GM12878 (cell line): ENCODE data around the gene ATP6V1G1. TPM values are rescaled to one million over a fixed set of nuclear protein-coding genes. Genes with fewer than 3 reads are reported as not detected.

Source experiments
- ATAC-seq: fragments of 200-7000 bp; cut with Tn5 transposase; 3 replicates; pipeline ENCODE4 v1.9.1; 2020; ENCODE audit warnings: mild to moderate bottlenecking, moderate library complexity
- BruUV-seq: library from RNA; stranded (reverse); fragments of 400-500 nt; replicated peaks from 2 replicates; lab custom pipeline; 2021; lab: Mats Ljungman, UMichigan
- CTCF ChIA-PET: fragments of 300-600 bp; sonication (Branson Sonifier 250); formaldehyde crosslinking; extraction: SDS; loops from one replicate; lab custom pipeline; 2021; ENCODE audit warnings: inconsistent platforms; lab: Yijun Ruan, JAX
- POLR2A ChIA-PET: fragments of 350-600 bp; formaldehyde crosslinking; extraction: SDS; loops from one replicate; lab custom pipeline; 2021; ENCODE audit warnings: inconsistent platforms; lab: Charles Lee
- RAD21 ChIA-PET: fragments of 300-600 bp; sonication (Branson Sonifier 250); formaldehyde crosslinking; loops from one replicate; lab custom pipeline; 2023; ENCODE audit warnings: antibody characterized with exemption; ENCODE audit not compliant: unreplicated experiment; lab: Charles Lee
- SMC1A ChIA-PET: fragments of 300-600 bp; sonication (Branson Sonifier 250); formaldehyde crosslinking; loops from one replicate; lab custom pipeline; 2023; ENCODE audit not compliant: unreplicated experiment, uncharacterized antibody; lab: Charles Lee
- DNase-seq: peaks from one replicate; pipeline ENCODE4 v3.0.0-alpha.2; 2011; ENCODE audit warnings: low read depth, low spot score
- FAIRE-seq: peaks from 3 replicates; lab custom pipeline; 2011; peaks lifted over from hg19 to GRCh38; lab: Jason Lieb, UNC
- H2AFZ ChIP-seq: 2 replicates; pipeline ENCODE4 v1.6.0; 2011; ENCODE audit warnings: low read depth, low read length, control low read depth; ENCODE audit not compliant: control insufficient read depth
- H3K27ac ChIP-seq: 2 replicates; pipeline ENCODE4 v1.5.1; 2011; ENCODE audit warnings: control low read depth; ENCODE audit not compliant: control insufficient read depth, insufficient read depth
- H3K27me3 ChIP-seq, 2 experiments: replicated peaks in 1 of 2; 2 replicates each; pipeline versions ENCODE4 v1.6.0 to v1.6.1; 2011; ENCODE audit warnings: low read length in 1 of 2; ENCODE audit not compliant: control insufficient read depth in 2 of 2, insufficient read depth in 2 of 2
- H3K36me3 ChIP-seq, 2 experiments: 2 replicates each; pipeline ENCODE4 v1.5.1; 2011; ENCODE audit warnings: low read length in 1 of 2; ENCODE audit not compliant: control insufficient read depth in 2 of 2, insufficient read depth in 2 of 2
- H3K4me1 ChIP-seq: 2 replicates; pipeline ENCODE4 v1.6.1; 2011; ENCODE audit warnings: mild to moderate bottlenecking, low read length, moderate library complexity, mixed read lengths; ENCODE audit not compliant: control insufficient read depth, insufficient read depth
- H3K4me2 ChIP-seq: 2 replicates; pipeline ENCODE4 v1.6.0; 2011; ENCODE audit warnings: control low read depth; ENCODE audit not compliant: control insufficient read depth, insufficient read depth
- H3K4me3 ChIP-seq: fragments of 200-600 bp; sonication (generic); 2 replicates; pipeline ENCODE4 v1.5.1; 2016
- H3K79me2 ChIP-seq: 2 replicates; pipeline ENCODE4 v1.6.0; 2011; ENCODE audit warnings: low read length; ENCODE audit not compliant: control insufficient read depth, insufficient read depth
- H3K9ac ChIP-seq: 2 replicates; pipeline ENCODE4 v1.8.0; 2011; ENCODE audit warnings: low read length, control low read depth, mixed read lengths; ENCODE audit not compliant: control insufficient read depth, insufficient read depth
- H3K9me3 ChIP-seq: replicated peaks from 3 replicates; pipeline ENCODE4 v1.5.1; 2011; ENCODE audit warnings: mild to moderate bottlenecking, low read length; ENCODE audit not compliant: control insufficient read depth, insufficient read depth
- H4K20me1 ChIP-seq: 2 replicates; pipeline ENCODE4 v1.6.0; 2011; ENCODE audit not compliant: control insufficient read depth, insufficient read depth
- BCLAF1 ChIP-seq: fragments of 450-650 bp; IDR thresholded peaks from 2 replicates; pipeline ENCODE4 v1.6.1; 2017; ENCODE audit warnings: antibody characterized with exemption, mild to moderate bottlenecking, moderate library complexity
- BHLHE40 ChIP-seq, 2 experiments: fragments of 450-650 bp in 1 of 2; IDR thresholded peaks; 2 replicates each; pipeline ENCODE4 v1.6.1; 2011 to 2017; ENCODE audit warnings: low read depth in 2 of 2, borderline replicate concordance in 1 of 2, improper control_type of control experiment in 1 of 2, low read length in 1 of 2, mild to moderate bottlenecking in 1 of 2
- CBX5 ChIP-seq: sonication (generic); IDR thresholded peaks from 2 replicates; pipeline ENCODE4 v1.6.1; 2016; ENCODE audit warnings: low read depth, moderate library complexity, mild to moderate bottlenecking, inconsistent platforms
- IKZF2 ChIP-seq, 2 experiments: fragments of 450-650 bp; IDR thresholded peaks; 2 replicates each; pipeline ENCODE4 v1.6.1; 2017; ENCODE audit warnings: mild to moderate bottlenecking in 2 of 2, moderate library complexity in 2 of 2
- KAT2A ChIP-seq: conservative IDR thresholded peaks from 2 replicates; pipeline ENCODE4 v1.6.1; 2011; ENCODE audit warnings: low read depth, low read length; ENCODE audit not compliant: control insufficient read depth
- MTA3 ChIP-seq: IDR thresholded peaks from 2 replicates; pipeline ENCODE4 v1.6.1; 2012; ENCODE audit warnings: low read length, inconsistent platforms, borderline replicate concordance
- POLR2AphosphoS2 ChIP-seq: IDR thresholded peaks from 2 replicates; pipeline ENCODE4 v1.6.1; 2011; ENCODE audit warnings: low read depth, mild to moderate bottlenecking, low read length, improper control_type of control experiment, moderate library complexity
- RELB ChIP-seq: fragments of 450-650 bp; IDR thresholded peaks from 2 replicates; pipeline ENCODE4 v1.6.1; 2017; ENCODE audit warnings: low read depth, mild to moderate bottlenecking, moderate library complexity
- RUNX3 ChIP-seq: IDR thresholded peaks from 2 replicates; pipeline ENCODE4 v1.6.1; 2012; ENCODE audit warnings: low read length, inconsistent platforms
- USF1 ChIP-seq: IDR thresholded peaks from 2 replicates; pipeline ENCODE4 v1.6.1; 2011; ENCODE audit warnings: borderline replicate concordance, low read depth, mild to moderate bottlenecking, moderate library complexity, mixed read lengths, low read length; ENCODE audit not compliant: insufficient read depth; ENCODE audit errors: extremely low read length
- YBX1 ChIP-seq: fragments of 450-650 bp; IDR thresholded peaks from 2 replicates; pipeline ENCODE4 v1.6.1; 2016; ENCODE audit warnings: antibody characterized with exemption
- ZNF207 ChIP-seq: fragments of 450-650 bp; IDR thresholded peaks from 2 replicates; pipeline ENCODE4 v1.6.1; 2014; ENCODE audit warnings: antibody characterized with exemption, mild to moderate bottlenecking, borderline replicate concordance
- ZNF622 ChIP-seq: fragments of 450-650 bp; IDR thresholded peaks from 2 replicates; pipeline ENCODE4 v1.6.1; 2017; ENCODE audit warnings: mild to moderate bottlenecking, inconsistent platforms
- ZSCAN29 ChIP-seq: fragments of 450-650 bp; IDR thresholded peaks from 2 replicates; pipeline ENCODE4 v1.6.1; 2017; ENCODE audit warnings: mild to moderate bottlenecking, moderate library complexity
- ZZZ3 ChIP-seq: IDR thresholded peaks from 2 replicates; pipeline ENCODE4 v1.6.1; 2011; ENCODE audit warnings: low read depth; ENCODE audit not compliant: control insufficient read depth, insufficient read length
- WGBS: methylation state at CpG from one replicate; pipeline ENCODE4 v1.1.6; 2016; ENCODE audit warnings: low lambda C conversion rate; ENCODE audit not compliant: insufficient replicate concordance, insufficient coverage; ENCODE audit errors: missing lambda C conversion rate; 5-methylcytosine and 5-hydroxymethylcytosine counted together
- in situ Hi-C: fragments of 300-500 bp; cut with MboI; formaldehyde crosslinking; loops from 9 replicates; pipeline ENCODE4 v1.14.3; 2018; ENCODE audit warnings: mixed read lengths
- intact Hi-C: fragments of 100-400 bp; cut with micrococcal nuclease; formaldehyde crosslinking; loops from one replicate; pipeline ENCODE4 v1.14.2; 2022; ENCODE audit not compliant: unreplicated experiment
- polyA plus RNA-seq, 11 experiments: library from polyadenylated mRNA; depleted of rRNA in 4 of 11; unstranded in 6 of 11; stranded (reverse) in 5 of 11; fragments of >200 nt; fragmentation: Nextera tagmentation in 4 of 11; fragmentation: Illumina TruSeq in 1 of 11; extraction: Ambion mirVana in 4 of 11; extraction: Trizol in 1 of 11; gene quantifications; 1 replicate in 1 of 11; 2 replicates in 10 of 11; pipeline versions ENCODE4 v1.2.1 to v1.2.3, GENCODE V29; 2011 to 2016; ENCODE audit warnings: inconsistent platforms in 2 of 11, missing spikeins in 2 of 11, low read depth in 1 of 11
- total RNA-seq, 4 experiments: library from RNA; depleted of rRNA in 3 of 4; stranded (reverse); fragments of >200 nt in 3 of 4; fragmentation: Illumina TruSeq in 1 of 4; extraction: Trizol in 1 of 4; gene quantifications; 2 replicates each; pipeline versions ENCODE4 v1.2.1 to v1.2.3, GENCODE V29; 2013 to 2021

ATP6V1G1 gene
- total and polyA plus RNA-seq, 10 of the 15 experiments (the other 5 are each of a cell fraction or from before 2014, with no cell fraction given): 34.2 to 204 (median 82.5) TPM

GRCh38 chr9:114634387-114634786 lies 46.8 kb downstream of the ATP6V1G1 start:
- peaks cover 30 to 33% of the 10 kb centered on the region in 2 experiments for H3K36me3 ChIP-seq
- SMC1A ChIA-PET: no interaction called here
- H3K27me3 ChIP-seq: no peaks in the 10 kb centered on the region
- no peaks in the 10 kb centered on the region for H3K79me2 ChIP-seq
- intact Hi-C loops: no loop called here
- H3K4me3 ChIP-seq: no peak overlapping the region
- ATAC-seq: no peak
- no peak overlapping the region for H3K9ac ChIP-seq
- CTCF ChIA-PET: no interaction called here
- no peak overlapping the region for H3K4me2 ChIP-seq
- H3K4me1 ChIP-seq: no peaks in the 10 kb centered on the region
- H3K9me3 ChIP-seq: no peaks in the 10 kb centered on the region
- BruUV-seq: no TSS peak
- no peak overlapping the region for H2AFZ ChIP-seq
- no peak overlapping the region for H3K27ac ChIP-seq
- POLR2A ChIA-PET: no interaction called here
- no peak for FAIRE-seq
- RAD21 ChIA-PET: no interaction called here
- TF ChIP-seq ZNF622: no peak
- TF ChIP-seq KAT2A: no peak
- TF ChIP-seq POLR2AphosphoS2: no peak
- no peak for TF ChIP-seq RELB
- no peak for TF ChIP-seq ZNF207
- no peak for TF ChIP-seq BCLAF1
- no peak for TF ChIP-seq BHLHE40 (IDR thresholded peaks at IDR 0.05; ENCODE audit: borderline replicate concordance in 1 of 2, low read depth in 2 of 2, low read length in 1 of 2)
- no peak for TF ChIP-seq USF1
- TF ChIP-seq ZZZ3: no peak
- no peak for TF ChIP-seq YBX1
- TF ChIP-seq ZSCAN29: no peak
- TF ChIP-seq IKZF2 (IDR thresholded peaks at IDR 0.05): no peak
- TF ChIP-seq RUNX3: no peak
- TF ChIP-seq MTA3: no peak
- no peak for TF ChIP-seq CBX5
- TF ChIP-seq, all 136 proteins: peak for 0
- WGBS: 82% methylated on average over 6 of the region's 6 CpGs
- no peak for DNase-seq
- in situ Hi-C loops: no loop called here
- H4K20me1 ChIP-seq: no peaks in the 10 kb centered on the region
